NCI-H2196 treated with DMSO at 0.1 percent for 48 hours (cell line): ENCODE data around the gene HS3ST2.
"Not testable (repeated sequence)": the region's sequence is repeated elsewhere in the genome, so short reads cannot be mapped to it uniquely, and the experiment has no call there.

ENCODE experiments used
- DNase-seq: peaks from one replicate; lab custom pipeline; 2025; ENCODE audit not compliant: unreplicated experiment; lab: John Stamatoyannopoulos, UW

The HS3ST2 gene

DNA sequence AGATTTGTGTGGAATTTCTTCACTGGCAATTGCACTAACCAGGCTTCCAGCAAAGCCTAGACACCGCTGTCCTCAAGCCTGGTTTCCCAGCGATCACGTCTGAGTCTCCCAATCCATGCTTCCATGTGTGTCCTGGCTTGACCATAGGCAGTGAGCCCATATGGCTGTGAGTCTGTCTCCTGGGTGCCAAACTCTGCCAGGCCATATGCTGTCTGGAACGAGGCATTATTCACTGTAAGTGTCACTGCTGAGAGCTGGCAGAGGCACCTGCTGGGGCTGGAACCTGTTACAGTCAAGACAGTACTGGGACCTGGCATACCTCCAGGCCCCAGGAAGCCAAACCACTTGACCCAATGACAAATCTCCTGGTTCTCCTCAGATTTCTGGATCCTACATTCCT is 60.4 kb downstream of the HS3ST2 start:
- DNase-seq, result peak; percentile 37

DNA sequence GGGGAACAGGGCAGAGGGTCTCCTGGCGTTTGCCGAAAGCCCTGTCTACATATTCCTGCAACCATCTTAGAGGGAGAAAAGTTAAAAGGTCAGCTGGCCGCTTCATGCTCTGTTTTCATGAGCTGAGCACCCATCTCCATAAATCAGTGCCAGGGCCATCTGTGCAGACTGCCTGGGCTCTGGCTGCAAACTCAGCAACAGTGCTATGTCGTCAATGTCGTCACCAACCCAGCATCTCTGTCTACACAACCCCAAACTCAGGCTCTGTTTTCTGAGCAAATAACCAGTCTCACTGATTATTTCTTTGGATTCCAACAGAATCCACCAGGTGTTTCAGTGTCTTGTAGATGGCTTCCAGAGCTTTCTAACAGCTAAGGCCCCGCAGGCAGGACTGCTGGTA is 65.0 kb downstream of the HS3ST2 start:
- DNase-seq, result no peak

DNA sequence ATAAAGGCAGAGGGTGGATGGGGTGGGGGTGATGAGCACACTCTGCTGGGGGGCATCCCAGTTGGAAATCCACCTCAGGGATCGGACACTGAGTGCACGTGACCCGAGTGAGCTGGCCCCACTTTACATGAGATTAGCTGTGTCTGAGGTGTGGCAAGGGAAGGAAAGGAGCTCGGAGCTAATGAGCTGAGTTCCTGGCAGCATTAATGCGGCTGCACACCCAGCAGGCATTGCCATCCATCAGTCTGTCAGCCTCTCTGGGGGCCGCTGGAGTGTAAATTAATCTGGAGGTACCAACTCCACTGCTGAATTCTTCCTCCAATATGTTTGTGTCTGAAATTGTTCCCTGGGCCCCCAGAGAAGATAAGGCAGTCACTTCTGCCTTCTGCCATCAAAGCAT is 65.5 kb downstream of the HS3ST2 start:
- DNase-seq, result no peak

DNA sequence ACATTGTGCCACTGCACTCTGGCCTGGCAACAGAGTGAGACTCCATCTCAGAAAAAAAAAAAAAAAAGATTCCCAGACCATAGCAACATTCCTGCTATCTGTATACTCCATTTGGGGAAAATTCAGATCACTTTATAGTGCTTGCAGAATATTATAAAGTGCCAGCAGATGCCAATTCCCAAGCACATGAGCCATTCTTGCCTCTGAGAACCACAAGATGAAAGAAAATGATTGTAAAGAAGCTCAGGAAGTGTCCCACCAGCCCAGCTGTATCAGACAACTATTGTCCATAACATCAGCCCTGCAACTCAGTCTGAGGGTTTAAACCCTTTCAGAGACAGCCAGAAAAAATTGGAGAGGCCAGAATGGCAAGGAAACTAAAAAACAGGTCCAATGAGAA is 69.0 kb downstream of the HS3ST2 start:
- no peak for DNase-seq

DNA sequence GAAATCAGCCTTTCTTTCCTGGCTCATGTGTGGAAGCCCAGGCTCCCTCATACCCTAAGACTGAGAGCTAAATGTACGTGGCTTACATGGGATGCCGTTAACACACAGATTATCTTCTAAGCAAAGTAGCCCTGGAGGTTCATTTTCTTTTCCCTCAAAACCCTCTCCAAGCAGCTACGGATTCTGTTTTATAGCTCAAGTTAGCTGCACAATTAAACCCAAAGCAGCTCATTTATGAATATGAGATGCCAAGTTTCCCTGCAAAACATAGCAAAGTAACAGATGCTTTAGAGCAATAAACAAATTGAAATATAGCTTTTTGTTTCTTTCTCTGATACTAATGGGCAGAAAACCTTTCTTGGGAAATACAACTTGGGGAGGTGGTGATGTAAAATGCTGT is 72.0 kb downstream of the HS3ST2 start:
- no peak for DNase-seq

DNA sequence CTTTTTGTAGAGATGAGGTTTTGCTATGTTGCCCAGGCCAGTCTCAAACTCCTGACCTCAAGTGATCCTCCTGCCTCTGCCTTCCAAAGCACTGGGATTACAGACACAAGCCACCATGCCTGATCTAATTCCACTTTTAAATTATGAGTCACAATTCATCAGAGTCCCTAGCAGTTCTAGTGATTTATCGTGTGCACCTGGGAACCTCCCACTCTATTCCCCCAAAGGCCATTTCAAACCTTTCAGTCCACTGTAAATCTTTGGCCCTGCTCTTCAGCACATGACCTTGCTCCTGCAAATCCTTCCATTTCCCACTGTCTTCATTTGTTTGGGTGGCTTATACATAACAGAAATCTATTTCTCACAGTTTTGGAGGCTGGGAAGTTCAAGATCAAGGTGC is 73.0 kb downstream of the HS3ST2 start:
- DNase-seq, result no peak

DNA sequence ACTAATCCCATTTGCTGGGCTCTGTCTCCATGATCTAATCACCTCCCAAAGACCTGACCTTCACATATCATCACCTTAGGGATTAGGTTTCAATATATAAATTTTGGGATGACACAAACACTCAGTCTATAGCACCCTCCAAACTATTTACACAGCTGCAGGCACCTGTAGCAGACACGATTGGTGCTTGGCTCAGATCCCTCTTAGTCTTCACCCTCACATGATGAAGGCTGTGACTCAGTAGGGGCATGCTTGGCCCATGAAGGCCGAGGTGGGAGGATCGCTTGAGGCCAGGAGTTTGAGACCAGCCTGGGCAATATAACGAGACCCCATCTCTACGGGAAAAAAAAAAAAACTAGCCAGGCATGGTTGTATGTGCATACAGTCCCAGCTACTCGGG is 73.5 kb downstream of the HS3ST2 start:
- peak; percentile 21 for DNase-seq

DNA sequence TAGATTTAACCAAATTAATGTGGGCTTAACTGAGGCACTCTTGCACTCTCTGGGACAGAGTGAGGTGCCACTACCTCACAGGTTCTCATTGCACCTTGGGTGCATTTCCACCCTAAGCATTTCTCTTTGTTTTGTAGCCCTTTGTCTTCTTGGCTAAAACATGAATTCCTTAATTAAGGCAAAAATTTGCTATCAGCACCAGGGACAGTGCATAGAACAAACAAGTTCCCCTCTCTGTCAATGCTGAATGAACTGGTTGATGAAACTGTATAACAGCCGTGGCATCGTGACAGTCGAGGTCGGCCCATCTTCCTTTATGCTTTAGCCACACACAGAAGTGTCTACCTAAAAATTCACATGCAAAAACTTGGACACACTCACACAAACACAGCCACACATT is 74.8 kb downstream of the HS3ST2 start:
- DNase-seq, result no peak

DNA sequence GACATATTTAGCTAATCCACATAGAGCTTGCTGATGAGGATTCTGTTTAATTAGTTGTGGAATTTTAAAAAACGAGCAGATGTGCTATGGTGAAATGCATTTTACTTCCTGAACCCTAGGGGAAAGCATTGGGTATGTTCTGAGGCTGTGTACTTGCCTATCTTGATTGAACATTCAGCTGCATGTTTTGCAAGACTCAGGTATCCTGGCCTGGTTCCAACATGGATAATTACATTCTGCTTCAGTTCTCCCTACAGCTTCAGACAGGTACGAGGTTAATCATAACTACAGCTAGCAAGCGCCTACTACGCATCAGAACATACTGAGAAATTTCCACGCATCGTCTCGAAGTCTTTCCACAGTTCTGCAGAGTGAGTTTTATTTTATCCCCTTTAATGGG is 77.0 kb downstream of the HS3ST2 start:
- DNase-seq, result no peak

DNA sequence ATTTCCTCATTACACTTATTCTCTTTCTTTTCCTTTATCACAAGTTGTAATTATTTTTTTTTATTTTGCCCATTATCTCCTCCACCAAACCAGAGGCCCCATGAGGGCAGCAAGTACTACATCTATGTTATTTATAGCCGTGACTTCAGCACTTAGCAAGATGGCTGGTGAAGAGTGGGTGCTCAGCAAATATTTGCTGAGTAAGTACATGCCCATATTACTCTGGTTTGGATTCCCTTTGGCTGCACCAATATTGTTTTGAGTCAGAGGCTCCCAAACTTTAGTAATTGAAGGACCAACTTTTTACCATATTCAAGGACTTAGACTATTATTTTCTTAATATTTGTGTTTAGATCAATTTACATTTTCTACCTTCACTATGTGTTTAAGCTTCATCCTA is 83.2 kb downstream of the HS3ST2 start:
- no peak for DNase-seq

DNA sequence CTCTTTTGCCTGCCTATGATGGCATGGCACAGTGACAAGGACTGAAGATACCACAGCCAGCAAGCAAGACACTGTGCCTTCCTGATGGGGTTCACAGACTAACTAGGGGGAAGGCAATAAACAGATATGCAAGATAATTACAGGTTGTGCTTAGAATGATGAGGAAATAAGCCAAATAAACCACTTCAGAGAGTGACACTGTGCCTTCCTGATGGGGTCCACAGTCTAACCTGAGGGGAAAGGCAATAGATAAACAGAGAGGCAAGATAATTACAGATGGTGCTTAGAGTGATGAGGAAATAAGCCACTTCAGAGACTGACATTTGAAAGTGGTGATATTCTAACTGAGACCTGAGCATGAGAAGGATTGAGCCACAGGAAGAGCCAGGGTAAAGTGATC is 84.2 kb downstream of the HS3ST2 start:
- no peak for DNase-seq

DNA sequence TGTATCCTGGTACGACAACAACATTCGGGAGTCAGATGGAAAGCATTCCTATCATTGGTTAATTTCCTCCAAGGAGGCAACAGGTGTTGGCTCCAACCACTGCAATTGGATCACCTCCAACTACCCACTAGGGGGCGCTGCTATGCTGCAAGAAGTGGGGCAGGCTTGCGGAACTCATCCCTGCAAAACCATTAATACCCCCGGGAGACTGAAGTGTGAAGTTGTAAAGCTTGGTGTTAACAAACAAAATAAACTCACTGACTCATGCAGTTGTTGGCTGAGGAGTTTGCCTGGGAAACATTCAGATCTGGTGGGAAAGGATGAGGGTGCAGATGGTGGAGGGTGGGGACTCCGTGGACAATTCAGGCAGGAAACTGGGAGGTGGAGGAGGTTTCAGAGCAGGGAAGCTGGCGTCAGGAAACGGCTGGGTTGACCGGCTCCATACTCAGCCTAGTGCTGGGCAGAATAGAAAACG is 84.9 kb downstream of the HS3ST2 start:
- DNase-seq, result peak; percentile 83

DNA sequence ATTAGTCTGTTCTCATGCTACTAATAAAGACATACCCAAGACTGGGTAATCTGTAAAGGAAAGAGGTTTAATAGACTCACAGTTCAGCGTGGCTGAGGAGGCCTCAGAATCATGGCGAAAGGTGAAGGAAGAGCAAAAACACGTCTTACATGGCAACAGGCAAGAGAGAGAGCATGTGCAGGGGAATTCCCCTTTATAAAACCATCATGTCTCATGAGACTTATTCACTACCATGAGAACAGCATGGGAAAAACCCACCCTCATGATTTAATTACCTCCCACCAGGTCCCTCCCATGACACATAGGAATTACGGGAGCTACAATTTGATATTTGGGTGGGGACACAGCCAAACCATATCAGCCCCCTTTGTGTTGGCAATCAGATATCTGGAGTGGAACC is 85.6 kb downstream of the HS3ST2 start:
- DNase-seq, result not testable (repeated sequence)

DNA sequence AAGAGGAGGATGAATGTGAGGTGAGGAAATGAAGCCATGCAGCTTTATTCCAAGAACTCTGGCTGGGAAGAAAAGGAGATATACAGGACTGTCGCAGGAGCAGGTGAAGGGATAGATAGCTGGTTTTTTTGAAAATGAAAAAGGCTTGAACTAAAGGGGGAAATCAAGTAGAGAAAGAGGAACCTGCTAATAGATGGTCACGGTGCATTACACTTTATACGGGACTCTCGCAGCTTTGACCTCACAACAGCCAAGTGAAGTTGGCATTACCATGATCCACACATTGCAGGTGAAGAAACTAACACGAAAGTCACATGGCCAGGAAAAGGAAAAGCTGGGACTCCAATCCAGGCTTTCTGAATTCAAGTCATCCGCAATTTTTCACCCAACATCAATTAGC is 86.9 kb downstream of the HS3ST2 start:
- DNase-seq, result no peak

DNA sequence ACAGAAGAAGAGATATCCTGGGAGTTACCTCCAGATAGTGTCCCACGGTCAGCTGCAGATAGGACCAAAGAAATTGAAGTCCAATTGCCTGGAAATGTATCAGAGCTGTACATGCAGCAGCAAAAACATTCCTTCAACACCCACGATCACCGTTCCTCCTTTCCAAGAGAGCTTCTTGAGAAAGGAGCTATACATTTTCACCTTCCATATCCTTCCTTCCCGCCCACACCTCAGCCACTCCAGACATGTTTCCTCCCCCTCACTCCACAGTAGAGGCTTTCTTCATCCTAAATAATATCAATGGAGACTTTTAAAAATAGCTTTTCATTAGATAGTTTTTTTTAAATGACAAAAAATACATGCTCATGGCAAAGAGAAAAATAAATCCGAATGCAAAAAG is 87.6 kb downstream of the HS3ST2 start:
- no peak for DNase-seq

DNA sequence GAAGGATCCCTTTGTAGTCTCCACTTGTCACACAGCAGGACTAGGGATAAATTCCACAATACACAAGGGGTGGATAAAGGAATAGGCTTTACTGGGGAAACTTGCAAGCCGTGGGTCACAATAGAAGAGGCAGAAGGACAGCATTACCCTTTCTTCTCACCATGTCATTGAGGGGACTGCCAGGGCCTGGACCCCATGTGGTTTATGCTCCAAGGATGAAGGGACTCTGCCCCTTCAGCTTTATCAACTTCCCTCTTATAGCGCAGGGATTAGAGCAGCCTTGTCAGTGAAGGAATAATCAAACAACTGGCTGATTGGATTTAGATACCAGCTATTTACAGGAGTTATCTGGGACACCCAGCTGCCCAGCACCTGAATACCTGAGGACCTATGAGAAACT is 89.8 kb downstream of the HS3ST2 start:
- no peak for DNase-seq

DNA sequence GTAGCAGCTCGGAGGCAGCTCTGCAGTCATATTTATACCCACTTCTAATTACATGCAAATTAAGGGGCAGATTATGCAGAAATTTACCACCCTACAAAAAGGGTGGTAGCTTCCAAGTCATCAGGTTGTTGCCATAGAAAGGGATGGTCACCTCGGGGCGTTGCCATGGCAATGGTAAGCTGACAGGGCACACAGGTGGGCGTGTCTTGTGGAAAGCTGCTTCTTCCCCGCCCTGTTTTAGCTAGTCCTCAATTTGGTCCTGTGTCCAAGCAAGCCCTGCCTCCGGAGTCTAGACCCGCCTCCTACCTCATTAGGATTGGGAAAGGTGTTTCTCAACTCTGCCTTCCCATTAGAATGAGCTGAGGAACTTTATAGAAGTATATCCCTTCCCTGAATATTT is 98.7 kb downstream of the HS3ST2 start:
- no peak for DNase-seq

DNA sequence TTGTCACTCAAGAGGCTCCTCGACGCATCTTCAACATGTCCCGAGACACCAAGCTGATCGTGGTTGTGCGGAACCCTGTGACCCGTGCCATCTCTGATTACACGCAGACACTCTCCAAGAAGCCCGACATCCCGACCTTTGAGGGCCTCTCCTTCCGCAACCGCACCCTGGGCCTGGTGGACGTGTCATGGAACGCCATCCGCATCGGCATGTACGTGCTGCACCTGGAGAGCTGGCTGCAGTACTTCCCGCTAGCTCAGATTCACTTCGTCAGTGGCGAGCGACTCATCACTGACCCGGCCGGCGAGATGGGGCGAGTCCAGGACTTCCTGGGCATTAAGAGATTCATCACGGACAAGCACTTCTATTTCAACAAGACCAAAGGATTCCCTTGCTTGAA is 101.0 kb downstream of the HS3ST2 start:
- DNase-seq, result no peak

DNA sequence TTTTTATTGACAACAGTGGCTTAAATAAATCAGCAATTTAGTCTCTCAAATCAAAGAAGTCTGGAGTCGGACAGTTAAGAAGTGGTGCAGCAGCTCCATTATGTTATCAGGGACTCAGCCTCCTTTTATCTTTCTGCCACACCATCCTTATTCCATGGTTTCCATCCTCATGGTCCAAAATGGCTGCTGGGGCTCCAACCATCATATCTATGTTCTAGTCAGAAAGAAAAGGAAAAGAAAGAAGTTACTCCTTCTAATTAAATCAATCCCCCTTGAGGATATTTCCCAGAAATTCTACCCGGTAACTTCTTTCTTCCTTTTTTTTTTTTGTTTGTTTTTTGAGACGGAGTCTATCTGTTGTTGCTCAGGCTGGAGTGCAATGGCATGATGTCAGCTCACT is 109.5 kb downstream of the HS3ST2 start:
- DNase-seq, result no peak

DNA sequence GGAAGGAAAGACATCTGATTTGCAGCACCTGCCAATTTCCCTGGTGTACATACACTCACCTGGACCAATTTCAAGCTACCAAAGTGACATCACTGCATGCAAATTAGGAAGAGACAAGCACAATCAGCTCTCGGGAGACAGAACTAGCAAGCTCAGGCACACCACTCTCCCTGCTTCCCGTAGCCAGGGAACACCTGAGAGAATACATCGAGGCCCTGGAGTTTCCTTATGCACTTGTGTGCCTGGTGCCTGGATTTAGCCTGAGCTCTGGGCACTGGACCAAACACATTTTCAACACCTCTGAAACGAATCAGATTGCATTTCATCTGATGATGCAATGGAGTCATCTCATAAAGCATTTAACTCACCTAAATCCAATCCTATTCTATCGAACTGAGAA is 110.5 kb downstream of the HS3ST2 start:
- DNase-seq, result peak; percentile 84

DNA sequence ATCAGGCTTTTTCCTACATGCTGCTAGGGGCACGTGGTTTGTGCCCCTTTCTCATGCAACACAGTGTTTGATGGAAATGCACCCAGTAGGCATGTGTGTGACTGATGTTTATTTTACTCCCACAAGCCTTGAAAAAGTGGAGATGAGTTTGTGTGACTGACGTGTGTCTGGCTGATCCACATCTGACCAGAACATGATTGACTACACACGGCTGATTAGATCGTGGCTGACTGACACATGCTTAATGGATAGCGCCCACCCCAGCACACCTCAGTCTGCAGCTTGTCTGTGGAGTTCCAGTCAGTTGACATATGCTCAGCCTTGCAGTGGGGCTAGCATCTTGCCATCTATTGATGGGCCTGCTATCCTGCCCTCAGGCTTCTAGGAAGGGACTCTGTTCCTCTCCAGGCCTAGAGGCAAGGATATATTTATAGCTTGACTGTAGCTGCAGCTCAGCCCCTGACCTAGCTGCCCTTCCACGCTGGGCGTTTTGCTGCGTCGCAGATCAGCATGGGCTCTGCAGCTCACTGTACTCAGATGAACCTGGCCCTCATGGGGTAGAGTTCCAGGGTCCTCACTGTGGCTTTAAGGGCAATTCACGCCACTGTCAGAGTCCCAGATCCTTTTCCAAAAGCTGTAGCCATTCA is 112.3 kb downstream of the HS3ST2 start:
- no peak for DNase-seq

DNA sequence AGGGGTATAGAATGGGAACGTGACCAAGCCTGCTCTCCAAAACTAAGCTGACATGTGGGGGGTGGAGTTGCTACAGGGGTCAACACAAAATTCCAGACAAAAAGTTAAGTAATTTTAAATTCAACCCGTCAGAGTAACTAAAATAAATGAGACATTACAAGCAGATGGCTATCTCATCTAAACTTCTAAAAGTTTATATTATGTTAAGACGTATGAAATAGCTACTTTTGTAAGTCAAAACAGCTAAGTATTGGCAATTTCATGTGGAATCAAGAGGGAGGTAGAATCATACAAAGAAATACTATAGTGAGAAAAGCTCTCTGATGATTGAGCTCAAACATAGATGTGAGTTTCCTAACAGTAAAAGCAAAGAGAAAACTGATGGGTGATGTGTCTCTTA is 113.3 kb downstream of the HS3ST2 start:
- DNase-seq, result no peak

DNA sequence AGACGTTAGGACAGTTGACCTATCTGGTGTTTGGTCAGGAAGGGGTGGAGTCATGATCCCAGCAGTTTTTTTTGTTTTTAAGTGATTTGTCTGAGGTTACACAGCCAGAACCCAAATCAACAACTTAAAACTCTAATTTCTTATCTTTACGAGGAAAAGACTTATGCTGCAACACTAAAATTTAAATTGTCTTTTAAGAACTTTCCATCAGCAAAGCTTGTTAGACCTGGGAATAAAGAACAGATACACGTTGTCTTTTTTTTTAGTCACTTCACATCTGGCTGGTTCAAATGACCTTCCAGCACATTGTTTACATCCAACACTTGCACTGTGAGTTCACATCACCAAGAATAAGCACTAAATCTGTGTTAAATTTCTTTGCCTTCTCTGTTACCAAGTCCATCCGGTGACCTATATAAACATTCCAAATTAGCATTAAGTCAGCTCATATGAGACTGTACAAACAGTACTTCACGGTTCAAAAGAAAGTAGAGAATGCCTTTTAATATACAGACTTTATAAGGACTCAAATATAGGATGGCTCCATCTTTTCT is 115.0 kb downstream of the HS3ST2 start:
- DNase-seq, result no peak
